ENCODE measurements around the gene OLFML2B. TPM values are rescaled to one million over a fixed set of nuclear protein-coding genes. Genes with fewer than 3 reads are reported as not detected.

OLFML2B gene
- total and polyA plus RNA-seq, 2 experiments from 2014 or later, result 1.2 to 2.9 TPM

- Histone ChIP-seq H3K9me2 (replicated peaks; ENCODE audit: insufficient read depth) (no peaks in the 10 kb centered on the region), H3K9me3 (ENCODE audit: low read depth) (no peaks in the 10 kb centered on the region), H3K36me3 (replicated peaks; ENCODE audit: insufficient read depth, low read depth) (no peaks in the 10 kb centered on the region), H3K27me3 (no peaks in the 10 kb centered on the region), H3K4me3 (no peak overlapping the region), H3K4me2 (no peak overlapping the region), H3K27ac (no peak overlapping the region), H4K20me1 (ENCODE audit: insufficient read depth, poor library complexity, severe bottlenecking) (no peaks in the 10 kb centered on the region), H3K4me1 (ENCODE audit: insufficient read depth) (no peaks in the 10 kb centered on the region), H3K79me2 (no peaks in the 10 kb centered on the region), H2AFZ (no peak overlapping the region)
- WGBS (ENCODE audit: low lambda C conversion rate, missing lambda C conversion rate), result 86% methylated on average over 3 of the region's 3 CpGs
- DNase-seq (ENCODE audit: low spot score), result no peak
- TF ChIP-seq EZH2phosphoT487 (IDR thresholded peaks at IDR 0.05; ENCODE audit: low read depth, severe bottlenecking, unreplicated experiment), result no peak
- no peak for TF ChIP-seq CTCF (IDR thresholded peaks at IDR 0.05; ENCODE audit: poor library complexity)
- no peak for TF ChIP-seq EZH2 (IDR thresholded peaks at IDR 0.05; ENCODE audit: borderline replicate concordance)
These were observed 78.2 kb downstream of the OLFML2B start for GRCh38 chr1:161945306-161946060.

DNA sequence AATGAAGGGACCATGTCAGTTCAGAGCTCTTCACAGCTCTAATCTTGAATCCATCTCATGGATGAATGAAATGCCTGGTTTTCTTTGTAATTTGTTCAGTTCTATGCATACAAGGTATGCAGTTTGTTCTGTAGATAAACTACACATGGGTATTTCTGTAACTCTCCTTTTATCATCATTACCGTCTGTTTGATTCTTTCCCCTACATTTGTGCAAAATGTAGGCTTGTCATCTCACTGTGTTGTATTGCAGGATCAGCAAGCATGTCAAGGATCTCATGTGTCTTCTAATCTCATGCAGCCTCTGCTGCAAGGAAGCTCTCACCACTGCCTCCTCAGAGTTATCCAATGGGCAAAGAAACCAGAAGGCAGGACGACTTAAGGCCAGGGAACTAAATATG is 79.3 kb downstream of the OLFML2B start:
- no peaks in the 10 kb centered on the region for H3K4me1 ChIP-seq (ENCODE audit: insufficient read depth)
- H3K27ac ChIP-seq, result no peak overlapping the region
- 84% methylated on average over 2 of the region's 2 CpGs for WGBS (ENCODE audit: low lambda C conversion rate, missing lambda C conversion rate)
- no peaks in the 10 kb centered on the region for H3K9me2 ChIP-seq (replicated peaks; ENCODE audit: insufficient read depth)
- DNase-seq (ENCODE audit: low spot score), result no peak
- no peaks in the 10 kb centered on the region for H4K20me1 ChIP-seq (ENCODE audit: insufficient read depth, poor library complexity, severe bottlenecking)
- H3K27me3 ChIP-seq, result no peaks in the 10 kb centered on the region
- H3K4me3 ChIP-seq, result no peak overlapping the region
- no peak overlapping the region for H3K4me2 ChIP-seq
- no peak overlapping the region for H2AFZ ChIP-seq
- no peaks in the 10 kb centered on the region for H3K79me2 ChIP-seq
- no peaks in the 10 kb centered on the region for H3K36me3 ChIP-seq (replicated peaks; ENCODE audit: insufficient read depth, low read depth)
- TF ChIP-seq EZH2 (IDR thresholded peaks at IDR 0.05; ENCODE audit: borderline replicate concordance) (no peak), EZH2phosphoT487 (IDR thresholded peaks at IDR 0.05; ENCODE audit: low read depth, severe bottlenecking, unreplicated experiment) (no peak), CTCF (IDR thresholded peaks at IDR 0.05; ENCODE audit: poor library complexity) (no peak)
- no peaks in the 10 kb centered on the region for H3K9me3 ChIP-seq (ENCODE audit: low read depth)

GRCh38 chr1:161943737-161944136 is 79.9 kb downstream of the OLFML2B start:
- no peaks in the 10 kb centered on the region for H3K79me2 ChIP-seq
- H3K9me3 ChIP-seq (ENCODE audit: low read depth), result no peaks in the 10 kb centered on the region
- no peak overlapping the region for H3K27ac ChIP-seq
- H3K36me3 ChIP-seq (replicated peaks; ENCODE audit: insufficient read depth, low read depth), result no peaks in the 10 kb centered on the region
- no peak overlapping the region for H2AFZ ChIP-seq
- H4K20me1 ChIP-seq (ENCODE audit: insufficient read depth, poor library complexity, severe bottlenecking), result no peaks in the 10 kb centered on the region
- no peak for TF ChIP-seq EZH2 (IDR thresholded peaks at IDR 0.05; ENCODE audit: borderline replicate concordance)
- TF ChIP-seq EZH2phosphoT487 (IDR thresholded peaks at IDR 0.05; ENCODE audit: low read depth, severe bottlenecking, unreplicated experiment), result no peak
- TF ChIP-seq CTCF (IDR thresholded peaks at IDR 0.05; ENCODE audit: poor library complexity), result no peak
- 68% methylated on average over 1 of the region's 1 CpG for WGBS (ENCODE audit: low lambda C conversion rate, missing lambda C conversion rate)
- no peaks in the 10 kb centered on the region for H3K9me2 ChIP-seq (replicated peaks; ENCODE audit: insufficient read depth)
- no peak for DNase-seq (ENCODE audit: low spot score)
- no peak overlapping the region for H3K4me3 ChIP-seq
- no peaks in the 10 kb centered on the region for H3K4me1 ChIP-seq (ENCODE audit: insufficient read depth)
- no peaks in the 10 kb centered on the region for H3K27me3 ChIP-seq
- H3K4me2 ChIP-seq, result no peak overlapping the region

All from hepatocyte (in vitro differentiated cells).